Activated CD8-positive, alpha-beta memory T cell treated with anti-CD3 and anti-CD28 coated beads for 4 hours (primary cell): Measurements from ENCODE around the gene ZBTB20.
"Not testable (repeated sequence)": the region's sequence is repeated elsewhere in the genome, so short reads cannot be mapped to it uniquely, and the experiment has no call there.

Source experiments
- DNase-seq, 2 donors: peaks; one replicate each; pipeline ENCODE4 v3.0.0-alpha.2; 2020; ENCODE audit warnings: low read depth in 2 of 2

Gene ZBTB20

GRCh38 chr3:114834175-114834940 lies 312.7 kb downstream of the ZBTB20 start:
- no peak for DNase-seq

- DNase-seq, result no peak
These were observed 315.2 kb downstream of the ZBTB20 start for GRCh38 chr3:114831861-114832260.

- no peak for DNase-seq
These were observed 316.4 kb downstream of the ZBTB20 start for GRCh38 chr3:114830652-114831051.

- DNase-seq, result no peak
These were observed 317.3 kb downstream of the ZBTB20 start for GRCh38 chr3:114829783-114830182.

GRCh38 chr3:114827495-114827894 lies 319.6 kb downstream of the ZBTB20 start:
- DNase-seq, result no peak

DNA sequence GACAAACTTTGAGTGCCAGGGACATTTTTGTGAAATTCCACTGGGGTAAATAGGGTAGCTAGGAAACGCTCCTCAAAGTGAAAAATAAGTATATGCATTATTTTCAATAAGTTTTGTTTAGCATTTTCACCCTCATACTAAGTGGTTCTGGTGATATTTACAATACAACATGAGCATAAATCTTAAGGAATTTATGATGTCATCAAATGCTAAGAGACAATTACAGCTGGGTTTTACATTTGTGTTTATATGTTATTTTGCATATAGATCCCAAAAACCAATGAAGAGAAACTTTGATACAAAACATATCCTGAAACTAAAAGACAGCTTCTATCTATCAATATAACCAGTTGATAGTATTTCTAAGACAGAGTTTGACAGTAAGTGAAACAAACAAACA lies 323.1 kb downstream of the ZBTB20 start:
- no peak for DNase-seq

DNA sequence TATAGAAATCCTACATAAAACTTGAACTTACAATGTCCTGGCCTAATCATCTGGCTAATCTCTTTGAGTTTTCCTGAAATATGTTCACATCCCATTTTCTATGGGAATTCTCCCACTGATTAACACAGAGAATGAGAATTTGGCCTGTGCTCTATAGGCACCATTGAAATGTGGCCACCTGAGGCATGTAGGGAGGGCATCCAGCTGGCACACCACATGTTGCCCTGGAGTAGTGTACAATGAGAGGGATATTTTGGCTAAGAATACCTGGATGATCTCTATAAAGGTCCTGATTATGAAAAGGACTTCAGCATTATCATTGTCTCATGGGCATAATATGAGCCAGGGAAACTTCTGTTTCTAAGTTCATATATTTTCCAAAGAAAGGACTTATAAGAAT lies 324.0 kb downstream of the ZBTB20 start:
- DNase-seq, result no peak

DNA sequence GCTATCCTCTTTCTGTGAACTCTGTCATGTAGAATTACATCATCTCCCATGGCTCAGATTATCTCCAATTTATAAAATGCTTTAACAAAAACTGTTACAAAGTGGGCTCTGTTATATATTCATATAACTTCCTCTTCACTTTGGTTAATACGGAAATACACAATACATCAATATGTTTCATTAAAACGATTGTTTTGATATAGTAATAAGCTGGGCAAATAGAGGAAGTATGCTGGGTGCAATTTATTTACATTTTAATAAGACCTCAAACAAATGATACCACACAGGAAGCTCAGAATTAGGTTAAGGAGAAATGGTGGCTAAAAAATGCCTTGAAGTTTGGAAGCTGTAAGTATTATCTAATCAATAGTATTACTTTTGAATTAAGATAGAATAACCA lies 331.0 kb downstream of the ZBTB20 start:
- DNase-seq, result no peak

DNA sequence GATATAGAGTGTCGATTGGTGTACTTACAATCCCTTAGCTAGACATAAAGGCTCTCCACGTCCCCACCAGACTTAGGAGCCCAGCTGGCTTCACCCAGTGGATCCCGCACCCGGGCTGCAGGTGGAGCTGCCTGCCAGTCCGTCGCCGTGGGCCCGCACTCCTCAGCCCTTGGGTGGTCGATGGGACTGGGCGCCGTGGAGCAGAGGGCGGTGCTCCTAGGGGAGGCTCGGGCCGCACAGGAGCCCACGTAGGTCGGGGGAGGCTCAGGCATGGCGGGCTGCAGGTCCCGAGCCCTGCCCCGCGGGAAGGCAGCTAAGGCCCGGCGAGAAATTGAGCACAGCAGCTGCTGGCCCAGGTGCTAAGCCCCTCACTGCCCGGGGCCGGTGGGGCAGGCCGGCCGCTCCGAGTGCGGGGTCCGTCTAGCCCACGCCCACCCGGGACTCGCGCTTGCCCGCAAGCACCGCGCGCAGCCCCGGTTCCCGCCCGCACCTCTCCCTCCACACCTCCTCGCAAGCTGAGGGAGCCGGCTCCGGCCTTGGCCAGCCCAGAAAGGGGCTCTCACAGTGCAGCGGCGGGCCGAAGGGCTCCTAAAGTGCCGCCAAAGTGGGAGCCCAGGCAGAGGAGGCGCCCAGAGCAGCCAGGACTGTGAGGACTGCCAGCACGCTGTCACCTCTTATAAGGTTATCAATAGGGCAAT lies 334.4 kb downstream of the ZBTB20 start:
- not testable (repeated sequence) for DNase-seq

- peak in 1 of 2 donors; percentile 13 for DNase-seq
These were observed 337.2 kb downstream of the ZBTB20 start for GRCh38 chr3:114809668-114810413.

DNA sequence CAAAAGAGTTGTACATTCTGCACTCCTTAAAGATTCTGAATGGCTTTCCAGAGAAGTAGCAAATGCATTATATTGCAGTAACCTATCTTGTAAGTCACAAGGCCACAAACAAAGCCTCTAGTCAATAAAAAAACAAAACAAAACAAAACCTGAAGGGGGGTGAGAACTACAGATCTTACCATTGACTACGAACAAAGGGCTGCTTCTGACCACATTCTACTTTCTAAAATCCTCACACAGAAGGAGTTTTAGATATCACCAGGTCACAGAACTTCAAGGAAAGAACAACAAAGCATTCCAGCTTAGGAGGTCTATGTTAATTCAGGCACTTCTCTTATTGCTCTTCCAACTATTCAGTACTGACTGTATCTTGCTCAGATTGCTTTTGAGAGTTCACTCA lies 343.0 kb downstream of the ZBTB20 start:
- DNase-seq, result no peak

- no peak for DNase-seq
These were observed 343.9 kb downstream of the ZBTB20 start for GRCh38 chr3:114803042-114803695.

GRCh38 chr3:114800272-114801031 lies 346.6 kb downstream of the ZBTB20 start:
- DNase-seq, result no peak

GRCh38 chr3:114799816-114800215 lies 347.3 kb downstream of the ZBTB20 start:
- DNase-seq, result no peak

DNA sequence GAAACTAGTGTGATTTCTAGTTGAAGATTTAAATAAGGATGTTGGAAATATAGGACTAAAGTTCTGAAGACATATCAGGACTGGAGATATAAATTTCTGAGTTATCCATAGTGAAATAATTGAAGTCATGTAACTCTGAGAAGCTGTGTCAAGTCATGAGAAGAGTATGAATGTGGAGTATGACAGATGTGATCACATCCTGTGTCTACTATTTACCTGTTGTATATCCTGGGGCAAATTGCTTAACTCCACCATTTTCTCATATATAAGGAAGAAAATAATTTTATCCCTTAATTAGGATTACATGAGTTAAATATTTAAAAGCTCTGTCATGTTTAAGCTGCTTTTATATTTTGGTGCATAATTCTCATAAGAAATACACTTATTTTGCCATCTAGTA lies 350.3 kb downstream of the ZBTB20 start:
- no peak for DNase-seq

DNA sequence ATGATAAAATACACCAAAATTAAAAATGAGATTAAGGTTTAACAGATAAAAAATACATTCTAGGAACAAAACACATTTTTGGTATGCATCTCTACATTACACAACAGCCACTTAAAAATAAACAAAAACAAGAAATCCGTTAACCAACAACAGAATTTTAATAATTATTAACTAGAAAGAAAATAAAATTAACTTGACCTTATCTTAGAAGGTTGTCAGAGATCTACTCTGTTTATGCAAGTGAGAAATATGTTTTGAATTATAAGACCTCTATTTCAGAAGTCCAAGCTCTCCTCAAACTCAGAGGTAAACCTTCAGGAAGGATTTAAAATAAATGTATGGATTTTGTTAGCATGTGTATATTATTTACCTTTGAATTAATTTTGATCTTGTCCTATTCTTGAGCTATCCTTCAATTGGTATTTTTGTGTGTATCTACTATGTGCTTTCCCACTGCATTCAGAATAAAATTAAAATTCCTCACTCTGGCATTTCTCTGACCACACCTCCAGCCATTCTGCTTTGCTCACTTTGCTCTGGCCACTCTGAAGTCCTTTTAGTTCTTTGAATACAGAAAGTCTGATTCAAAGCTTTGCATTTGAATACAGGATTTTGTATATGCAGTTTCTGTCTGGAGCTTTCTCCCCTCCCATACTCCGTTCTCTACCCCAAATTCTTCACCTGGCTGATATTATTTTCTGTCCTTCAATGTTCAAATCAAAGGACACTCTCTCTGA lies 352.0 kb downstream of the ZBTB20 start:
- DNase-seq, result no peak

- DNase-seq, result no peak
These were observed 354.7 kb downstream of the ZBTB20 start for GRCh38 chr3:114792159-114792918.

- DNase-seq, result no peak
These were observed 356.3 kb downstream of the ZBTB20 start for GRCh38 chr3:114790752-114791151.

DNA sequence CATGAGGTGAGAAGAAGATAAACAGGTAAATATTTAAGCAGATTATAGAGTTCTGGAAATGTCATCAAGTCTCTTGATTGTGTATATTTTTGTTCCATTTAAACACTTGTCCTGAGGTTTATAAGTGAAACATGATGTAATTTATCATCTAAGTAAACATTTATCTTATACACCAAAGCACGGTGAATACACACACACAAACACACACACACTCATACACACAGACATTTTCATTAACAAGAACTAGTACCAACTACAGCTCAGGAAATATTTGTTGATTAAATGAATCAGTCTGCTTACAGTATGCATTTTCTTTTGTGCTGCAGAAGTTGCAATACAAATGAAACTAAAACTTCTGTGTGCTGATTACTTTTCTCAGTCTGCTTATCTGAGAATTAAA lies 357.3 kb downstream of the ZBTB20 start:
- DNase-seq, result no peak

GRCh38 chr3:114775395-114775794 lies 371.7 kb downstream of the ZBTB20 start:
- no peak for DNase-seq
